Smooth muscle cell (in vitro differentiated cells): ENCODE results near the gene FOXK2. TPM values are rescaled to one million over a fixed set of nuclear protein-coding genes. Genes with fewer than 3 reads are reported as not detected.

Experiments used
- DNase-seq: peaks from one replicate; lab custom pipeline; 2025; ENCODE audit not compliant: unreplicated experiment; lab: John Stamatoyannopoulos, UW
- H2AFZ ChIP-seq: fragments of 200-600 bp; sonication (generic); 2 replicates; pipeline ENCODE4 v1.6.0; 2016; ENCODE audit warnings: antibody characterized with exemption, low read depth, mild to moderate bottlenecking
- H3F3A ChIP-seq: fragments of 200-600 bp; sonication (generic); 2 replicates; pipeline ENCODE4 v1.6.0; 2017; ENCODE audit warnings: antibody characterized with exemption, low read depth
- H3K27ac ChIP-seq: fragments of 200-600 bp; sonication (generic); 2 replicates; pipeline ENCODE4 v1.5.1; 2016; ENCODE audit warnings: low read depth, mild to moderate bottlenecking
- H3K27me3 ChIP-seq: fragments of 200-600 bp; sonication (generic); 2 replicates; pipeline ENCODE4 v1.6.1; 2016; ENCODE audit warnings: low read depth, mild to moderate bottlenecking
- H3K36me3 ChIP-seq: fragments of 200-600 bp; sonication (generic); 2 replicates; pipeline ENCODE4 v1.5.1; 2016; ENCODE audit warnings: low read depth
- H3K4me1 ChIP-seq: fragments of 200-600 bp; sonication (generic); 2 replicates; pipeline ENCODE4 v1.5.1; 2016; ENCODE audit warnings: low read depth
- H3K4me2 ChIP-seq: fragments of 200-600 bp; sonication (generic); 2 replicates; pipeline ENCODE4 v1.6.0; 2016; ENCODE audit warnings: mild to moderate bottlenecking
- H3K4me3 ChIP-seq: fragments of 200-600 bp; sonication (generic); 2 replicates; pipeline ENCODE4 v1.5.1; 2016; ENCODE audit warnings: mild to moderate bottlenecking
- H3K79me2 ChIP-seq: fragments of 200-600 bp; sonication (generic); 2 replicates; pipeline ENCODE4 v1.6.0; 2016; ENCODE audit warnings: low read depth, mild to moderate bottlenecking
- H3K9ac ChIP-seq: fragments of 200-600 bp; sonication (generic); 2 replicates; pipeline ENCODE4 v1.6.0; 2016; ENCODE audit warnings: low read depth
- H3K9me3 ChIP-seq: fragments of 200-600 bp; sonication (generic); replicated peaks from 2 replicates; pipeline ENCODE4 v1.5.1; 2016; ENCODE audit warnings: low read depth
- H4K20me1 ChIP-seq: fragments of 200-600 bp; sonication (generic); 2 replicates; pipeline ENCODE4 v1.6.0; 2016; ENCODE audit warnings: low read depth
- CTCF ChIP-seq: fragments of 200-600 bp; sonication (generic); IDR thresholded peaks from 2 replicates; pipeline ENCODE4 v1.5.1; 2017; ENCODE audit warnings: borderline replicate concordance, mild to moderate bottlenecking, antibody characterized with exemption; ENCODE audit not compliant: insufficient read depth, poor library complexity, severe bottlenecking
- WGBS: methylation state at CpG from one replicate; pipeline ENCODE4 v1.1.7; 2016; ENCODE audit warnings: low lambda C conversion rate; 5-methylcytosine and 5-hydroxymethylcytosine counted together
- polyA plus RNA-seq: library from polyadenylated mRNA; unstranded; fragments of >200 nt; fragmentation: Nextera tagmentation; extraction: Ambion mirVana; gene quantifications from 2 replicates; pipeline ENCODE4 v1.2.1, GENCODE V29; 2016
- total RNA-seq: library from RNA; depleted of rRNA; stranded (reverse); fragments of >200 nt; gene quantifications from 2 replicates; pipeline ENCODE4 v1.2.3, GENCODE V29; 2014

Gene FOXK2
- total and polyA plus RNA-seq, 2 experiments from 2014 or later = 25.9 to 27.1 TPM

- H3K27ac ChIP-seq = no peak overlapping the region
- H3K9ac ChIP-seq = no peak overlapping the region
- 95% methylated on average over 45 of the region's 45 CpGs for WGBS
- peaks cover 2% of the 10 kb centered on the region for H3K36me3 ChIP-seq
- no peaks in the 10 kb centered on the region for H3K4me1 ChIP-seq
- H4K20me1 ChIP-seq = peaks cover 7% of the 10 kb centered on the region
- no peaks in the 10 kb centered on the region for H3K79me2 ChIP-seq
- H3K9me3 ChIP-seq = no peaks in the 10 kb centered on the region
- no peaks in the 10 kb centered on the region for H3K27me3 ChIP-seq
- no peaks in the 10 kb centered on the region for H3F3A ChIP-seq
- no peak overlapping the region for H2AFZ ChIP-seq
- TF ChIP-seq CTCF = no peak
- H3K4me2 ChIP-seq = no peak overlapping the region
- no peak overlapping the region for H3K4me3 ChIP-seq
- no peak for DNase-seq
Measured at GRCh38 chr17:82615084-82616020, 95.8 kb downstream of the FOXK2 start.

GRCh38 chr17:82616021-82616711 lies 96.6 kb downstream of the FOXK2 start:
- Histone ChIP-seq H3K27ac (no peak overlapping the region), H2AFZ (no peak overlapping the region), H4K20me1 (peaks cover 11% of the 10 kb centered on the region), H3K9ac (no peak overlapping the region), H3K9me3 (no peaks in the 10 kb centered on the region), H3K36me3 (peaks cover 10% of the 10 kb centered on the region), H3K4me2 (no peak overlapping the region), H3K79me2 (no peaks in the 10 kb centered on the region), H3K27me3 (no peaks in the 10 kb centered on the region), H3K4me1 (no peaks in the 10 kb centered on the region), H3K4me3 (no peak overlapping the region), H3F3A (no peaks in the 10 kb centered on the region)
- TF ChIP-seq CTCF = no peak
- WGBS = 99% methylated on average over 22 of the region's 22 CpGs
- no peak for DNase-seq

GRCh38 chr17:82619211-82619610 lies 99.7 kb downstream of the FOXK2 start:
- no peaks in the 10 kb centered on the region for H3K9me3 ChIP-seq
- no peak overlapping the region for H3K9ac ChIP-seq
- H3K4me2 ChIP-seq = no peak overlapping the region
- no peaks in the 10 kb centered on the region for H3K4me1 ChIP-seq
- TF ChIP-seq CTCF = no peak
- H3K36me3 ChIP-seq = peaks cover 17% of the 10 kb centered on the region
- WGBS = 95% methylated on average over 7 of the region's 7 CpGs
- H3F3A ChIP-seq = no peaks in the 10 kb centered on the region
- peaks cover 39% of the 10 kb centered on the region for H4K20me1 ChIP-seq
- no peak overlapping the region for H3K4me3 ChIP-seq
- H3K79me2 ChIP-seq = no peaks in the 10 kb centered on the region
- no peak for DNase-seq
- no peak overlapping the region for H2AFZ ChIP-seq
- no peaks in the 10 kb centered on the region for H3K27me3 ChIP-seq
- no peak overlapping the region for H3K27ac ChIP-seq
